Measurements from ENCODE around the gene PON2.

DNA sequence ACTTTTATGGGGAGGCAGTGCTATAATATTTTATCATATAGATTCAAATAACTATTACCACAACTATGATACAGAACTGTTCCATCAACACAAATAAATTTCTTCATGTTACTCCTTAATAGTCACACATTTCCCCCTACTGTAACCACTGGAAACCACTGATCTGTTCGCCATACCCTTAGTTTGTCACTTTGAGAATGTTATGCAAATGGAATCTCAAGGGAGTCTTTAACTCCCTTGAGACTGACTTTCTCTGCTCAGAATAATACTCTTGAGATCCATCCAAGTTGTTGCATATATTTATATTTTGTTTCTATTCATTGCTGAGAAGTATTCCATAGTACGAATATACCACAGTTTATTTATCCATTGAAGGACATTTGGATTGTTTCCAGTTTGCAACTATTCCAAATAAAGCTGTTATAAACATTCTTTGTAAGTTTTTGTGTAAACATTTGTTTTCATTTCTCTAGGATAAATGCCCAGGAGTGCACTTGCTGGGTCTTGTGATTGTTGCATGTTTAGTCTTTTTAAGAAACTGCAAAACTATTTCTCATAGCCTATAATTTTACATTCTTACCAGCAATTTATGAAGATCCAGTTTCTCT lies 19.7 kb upstream of the PON2 start:
- TF ChIP-seq, protein P1, sequence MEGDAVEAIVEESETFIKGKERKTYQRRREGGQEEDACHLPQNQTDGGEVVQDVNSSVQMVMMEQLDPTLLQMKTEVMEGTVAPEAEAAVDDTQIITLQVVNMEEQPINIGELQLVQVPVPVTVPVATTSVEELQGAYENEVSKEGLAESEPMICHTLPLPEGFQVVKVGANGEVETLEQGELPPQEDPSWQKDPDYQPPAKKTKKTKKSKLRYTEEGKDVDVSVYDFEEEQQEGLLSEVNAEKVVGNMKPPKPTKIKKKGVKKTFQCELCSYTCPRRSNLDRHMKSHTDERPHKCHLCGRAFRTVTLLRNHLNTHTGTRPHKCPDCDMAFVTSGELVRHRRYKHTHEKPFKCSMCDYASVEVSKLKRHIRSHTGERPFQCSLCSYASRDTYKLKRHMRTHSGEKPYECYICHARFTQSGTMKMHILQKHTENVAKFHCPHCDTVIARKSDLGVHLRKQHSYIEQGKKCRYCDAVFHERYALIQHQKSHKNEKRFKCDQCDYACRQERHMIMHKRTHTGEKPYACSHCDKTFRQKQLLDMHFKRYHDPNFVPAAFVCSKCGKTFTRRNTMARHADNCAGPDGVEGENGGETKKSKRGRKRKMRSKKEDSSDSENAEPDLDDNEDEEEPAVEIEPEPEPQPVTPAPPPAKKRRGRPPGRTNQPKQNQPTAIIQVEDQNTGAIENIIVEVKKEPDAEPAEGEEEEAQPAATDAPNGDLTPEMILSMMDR (conservative IDR thresholded peaks at IDR 0.05; ENCODE audit: low read length), result no peak
- no peak for TF ChIP-seq EZH2phosphoT487 (IDR thresholded peaks at IDR 0.05; ENCODE audit: borderline replicate concordance, low read depth, low read length)
